ENCODE results near the gene AFG3L2. TPM values are rescaled to one million over a fixed set of nuclear protein-coding genes. Genes with fewer than 3 reads are reported as not detected.

The AFG3L2 gene
- total and polyA plus RNA-seq, 9 of the 15 experiments (the other 6 are each of a cell fraction or from before 2014, with no cell fraction given) = 24.1 to 109 (median 84.0) TPM

- TF ChIP-seq, protein P1, sequence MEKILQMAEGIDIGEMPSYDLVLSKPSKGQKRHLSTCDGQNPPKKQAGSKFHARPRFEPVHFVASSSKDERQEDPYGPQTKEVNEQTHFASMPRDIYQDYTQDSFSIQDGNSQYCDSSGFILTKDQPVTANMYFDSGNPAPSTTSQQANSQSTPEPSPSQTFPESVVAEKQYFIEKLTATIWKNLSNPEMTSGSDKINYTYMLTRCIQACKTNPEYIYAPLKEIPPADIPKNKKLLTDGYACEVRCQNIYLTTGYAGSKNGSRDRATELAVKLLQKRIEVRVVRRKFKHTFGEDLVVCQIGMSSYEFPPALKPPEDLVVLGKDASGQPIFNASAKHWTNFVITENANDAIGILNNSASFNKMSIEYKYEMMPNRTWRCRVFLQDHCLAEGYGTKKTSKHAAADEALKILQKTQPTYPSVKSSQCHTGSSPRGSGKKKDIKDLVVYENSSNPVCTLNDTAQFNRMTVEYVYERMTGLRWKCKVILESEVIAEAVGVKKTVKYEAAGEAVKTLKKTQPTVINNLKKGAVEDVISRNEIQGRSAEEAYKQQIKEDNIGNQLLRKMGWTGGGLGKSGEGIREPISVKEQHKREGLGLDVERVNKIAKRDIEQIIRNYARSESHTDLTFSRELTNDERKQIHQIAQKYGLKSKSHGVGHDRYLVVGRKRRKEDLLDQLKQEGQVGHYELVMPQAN (IDR thresholded peaks at IDR 0.05; ENCODE audit: borderline replicate concordance) = no peak
- TF ChIP-seq, protein P2, sequence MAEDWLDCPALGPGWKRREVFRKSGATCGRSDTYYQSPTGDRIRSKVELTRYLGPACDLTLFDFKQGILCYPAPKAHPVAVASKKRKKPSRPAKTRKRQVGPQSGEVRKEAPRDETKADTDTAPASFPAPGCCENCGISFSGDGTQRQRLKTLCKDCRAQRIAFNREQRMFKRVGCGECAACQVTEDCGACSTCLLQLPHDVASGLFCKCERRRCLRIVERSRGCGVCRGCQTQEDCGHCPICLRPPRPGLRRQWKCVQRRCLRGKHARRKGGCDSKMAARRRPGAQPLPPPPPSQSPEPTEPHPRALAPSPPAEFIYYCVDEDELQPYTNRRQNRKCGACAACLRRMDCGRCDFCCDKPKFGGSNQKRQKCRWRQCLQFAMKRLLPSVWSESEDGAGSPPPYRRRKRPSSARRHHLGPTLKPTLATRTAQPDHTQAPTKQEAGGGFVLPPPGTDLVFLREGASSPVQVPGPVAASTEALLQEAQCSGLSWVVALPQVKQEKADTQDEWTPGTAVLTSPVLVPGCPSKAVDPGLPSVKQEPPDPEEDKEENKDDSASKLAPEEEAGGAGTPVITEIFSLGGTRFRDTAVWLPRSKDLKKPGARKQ (CRISPR knock-in tag; IDR thresholded peaks at IDR 0.05) = no peak
- TF ChIP-seq ZNF239 (CRISPR knock-in tag; IDR thresholded peaks at IDR 0.05) (no peak), PBX2 (CRISPR knock-in tag; IDR thresholded peaks at IDR 0.05; ENCODE audit: low read depth) (no peak), PBX2 (tag; conservative IDR thresholded peaks at IDR 0.05; ENCODE audit: low read depth) (peak; percentile 31; the same call in 1 of the 2 replicates), ZNF57 (CRISPR knock-in tag; IDR thresholded peaks at IDR 0.05) (no peak), LCOR (CRISPR knock-in tag; IDR thresholded peaks at IDR 0.05) (no peak), CTCF (IDR thresholded peaks at IDR 0.05 in 2 of 3, conservative IDR thresholded peaks at IDR 0.05 in 1 of 3; ENCODE audit: insufficient read depth in 2 of 3, low read depth in 1 of 3, low read length in 3 of 3) (no peak), KLF16 (IDR thresholded peaks at IDR 0.05) (no peak), CCAR2 (IDR thresholded peaks at IDR 0.05; ENCODE audit: low read depth, low read length) (no peak), HEY1 (CRISPR knock-in tag; IDR thresholded peaks at IDR 0.05; ENCODE audit: borderline replicate concordance) (no peak), NR1H2 (CRISPR knock-in tag; IDR thresholded peaks at IDR 0.05) (no peak), ZBTB49 (CRISPR knock-in tag; IDR thresholded peaks at IDR 0.05; ENCODE audit: borderline replicate concordance) (no peak), FOS (IDR thresholded peaks at IDR 0.05; ENCODE audit: extremely low read depth, insufficient read length) (peak; percentile 44), KAT8 (IDR thresholded peaks at IDR 0.05; ENCODE audit: low read depth) (no peak)
- TF ChIP-seq, protein P3, sequence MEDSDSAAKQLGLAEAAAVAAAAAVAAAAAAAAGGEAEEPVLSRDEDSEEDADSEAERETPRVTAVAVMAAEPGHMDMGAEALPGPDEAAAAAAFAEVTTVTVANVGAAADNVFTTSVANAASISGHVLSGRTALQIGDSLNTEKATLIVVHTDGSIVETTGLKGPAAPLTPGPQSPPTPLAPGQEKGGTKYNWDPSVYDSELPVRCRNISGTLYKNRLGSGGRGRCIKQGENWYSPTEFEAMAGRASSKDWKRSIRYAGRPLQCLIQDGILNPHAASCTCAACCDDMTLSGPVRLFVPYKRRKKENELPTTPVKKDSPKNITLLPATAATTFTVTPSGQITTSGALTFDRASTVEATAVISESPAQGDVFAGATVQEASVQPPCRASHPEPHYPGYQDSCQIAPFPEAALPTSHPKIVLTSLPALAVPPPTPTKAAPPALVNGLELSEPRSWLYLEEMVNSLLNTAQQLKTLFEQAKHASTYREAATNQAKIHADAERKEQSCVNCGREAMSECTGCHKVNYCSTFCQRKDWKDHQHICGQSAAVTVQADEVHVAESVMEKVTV (CRISPR knock-in tag; IDR thresholded peaks at IDR 0.05) = no peak
These were observed 17.5 kb downstream of the AFG3L2 start (continued) for GRCh38 chr18:12359515-12359927.
